PC-3 (cell line): ENCODE data around the gene C22orf39.

Experiments
- EZH2 ChIP-seq: fragments of 300-600 bp; sonication (generic); IDR thresholded peaks from one replicate; pipeline ENCODE4 v1.6.1; 2017; ENCODE audit warnings: antibody characterized with exemption, mild to moderate bottlenecking, low read length; ENCODE audit not compliant: unreplicated experiment
- TF ChIP-seq, protein P1 (sequence below): fragments of 300-600 bp; sonication (generic); conservative IDR thresholded peaks from 2 replicates; pipeline ENCODE4 v1.5.1; 2017; ENCODE audit warnings: antibody characterized with exemption, low read depth, mild to moderate bottlenecking, low read length

DNA sequence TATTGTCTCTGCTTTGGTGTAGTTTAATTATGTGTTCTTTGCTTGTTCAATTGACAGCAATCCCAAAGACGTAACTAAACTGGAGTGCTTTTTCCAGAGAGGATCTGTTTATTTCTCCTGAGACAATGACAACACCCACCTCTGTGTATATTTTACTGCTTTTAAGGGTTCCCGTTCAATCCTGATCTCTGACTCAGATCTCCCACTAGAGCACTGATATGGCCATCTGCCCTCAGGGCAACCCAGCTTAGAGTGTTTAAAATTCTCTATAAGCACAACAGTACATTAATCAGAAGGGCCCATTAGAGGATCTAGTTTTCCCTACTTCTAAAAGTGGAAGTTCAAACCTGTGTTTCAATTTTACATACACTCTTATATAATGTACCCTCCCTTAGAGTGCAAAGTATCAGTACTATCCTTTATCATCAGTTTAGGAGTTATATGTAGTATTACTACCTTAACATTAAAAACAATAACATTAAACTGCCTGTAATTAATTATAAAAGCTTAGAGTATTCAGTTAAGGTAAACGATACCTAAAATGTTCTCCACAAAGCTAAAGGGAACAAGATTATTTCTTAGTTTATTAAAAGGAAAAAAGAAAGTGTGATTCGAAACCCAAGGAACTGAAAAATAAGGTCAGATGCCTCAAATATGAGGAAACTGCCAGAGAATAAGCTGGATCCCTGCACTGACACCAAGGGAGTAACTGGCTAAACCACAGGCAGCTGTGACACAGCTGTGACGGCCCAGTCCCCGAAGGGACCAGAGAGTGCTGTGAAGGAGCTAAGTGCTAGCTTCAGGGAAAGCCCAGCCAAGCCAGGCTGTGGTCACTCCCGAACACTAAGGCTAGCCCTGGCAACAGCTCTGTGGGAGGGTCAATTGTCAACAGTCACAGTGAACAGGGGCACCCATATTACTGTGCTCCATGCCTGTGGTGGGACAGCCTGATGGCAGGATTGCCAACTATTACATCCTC lies 16.3 kb upstream of the C22orf39 start:
- TF ChIP-seq, protein P1, sequence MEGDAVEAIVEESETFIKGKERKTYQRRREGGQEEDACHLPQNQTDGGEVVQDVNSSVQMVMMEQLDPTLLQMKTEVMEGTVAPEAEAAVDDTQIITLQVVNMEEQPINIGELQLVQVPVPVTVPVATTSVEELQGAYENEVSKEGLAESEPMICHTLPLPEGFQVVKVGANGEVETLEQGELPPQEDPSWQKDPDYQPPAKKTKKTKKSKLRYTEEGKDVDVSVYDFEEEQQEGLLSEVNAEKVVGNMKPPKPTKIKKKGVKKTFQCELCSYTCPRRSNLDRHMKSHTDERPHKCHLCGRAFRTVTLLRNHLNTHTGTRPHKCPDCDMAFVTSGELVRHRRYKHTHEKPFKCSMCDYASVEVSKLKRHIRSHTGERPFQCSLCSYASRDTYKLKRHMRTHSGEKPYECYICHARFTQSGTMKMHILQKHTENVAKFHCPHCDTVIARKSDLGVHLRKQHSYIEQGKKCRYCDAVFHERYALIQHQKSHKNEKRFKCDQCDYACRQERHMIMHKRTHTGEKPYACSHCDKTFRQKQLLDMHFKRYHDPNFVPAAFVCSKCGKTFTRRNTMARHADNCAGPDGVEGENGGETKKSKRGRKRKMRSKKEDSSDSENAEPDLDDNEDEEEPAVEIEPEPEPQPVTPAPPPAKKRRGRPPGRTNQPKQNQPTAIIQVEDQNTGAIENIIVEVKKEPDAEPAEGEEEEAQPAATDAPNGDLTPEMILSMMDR: no peak
- TF ChIP-seq EZH2: no peak
